SK-N-SH (cell line): ENCODE data around the gene LSG1. TPM values are rescaled to one million over a fixed set of nuclear protein-coding genes. Genes with fewer than 3 reads are reported as not detected.

Experiments
- CTCF ChIA-PET: fragments of 300-600, 350-600 bp; formaldehyde crosslinking; extraction: SDS; loops from one replicate; lab custom pipeline; 2021; lab: Yijun Ruan, JAX
- POLR2A ChIA-PET: fragments of 350-600 bp; sonication (Branson Sonifier 250); formaldehyde crosslinking; extraction: SDS; loops from one replicate; lab custom pipeline; 2020; ENCODE audit warnings: antibody characterized with exemption, inconsistent platforms; lab: Yijun Ruan, JAX
- DNase-seq: peaks from one replicate; pipeline ENCODE4 v3.0.0; 2012
- H2AFZ ChIP-seq: fragments of 200-600 bp; sonication (generic); 2 replicates; pipeline ENCODE4 v1.8.1; 2016; ENCODE audit warnings: antibody characterized with exemption, mild to moderate bottlenecking, low read depth
- H3F3A ChIP-seq: fragments of 200-600 bp; sonication (generic); replicated peaks from 2 replicates; pipeline ENCODE3; 2016; ENCODE audit warnings: antibody characterized with exemption, mild to moderate bottlenecking; ENCODE audit not compliant: insufficient read depth
- H3K27ac ChIP-seq, 2 experiments: fragments of 200-500 bp in 1 of 2; fragments of 200-600 bp in 1 of 2; sonication (Bioruptor generic) in 1 of 2; sonication (generic), shearing (Covaris generic) in 1 of 2; 2 replicates each; pipeline versions ENCODE4 v1.5.1 to v1.6.1; 2014 to 2016; ENCODE audit warnings: low read depth in 2 of 2, inconsistent platforms in 1 of 2, low read length in 1 of 2, mild to moderate bottlenecking in 1 of 2, mixed read lengths in 1 of 2
- H3K27me3 ChIP-seq: fragments of 200-600 bp; sonication (generic), shearing (Covaris generic); 2 replicates; pipeline ENCODE4 v1.6.1; 2016; ENCODE audit warnings: mixed run types; ENCODE audit not compliant: insufficient read depth
- H3K36me3 ChIP-seq, 2 experiments: fragments of 200-500 bp in 1 of 2; fragments of 200-600 bp in 1 of 2; sonication (Bioruptor generic) in 1 of 2; sonication (generic) in 1 of 2; replicated peaks in 1 of 2; 2 replicates each; pipeline versions ENCODE3 to v1.5.1; 2014 to 2016; ENCODE audit warnings: low read length in 1 of 2, mild to moderate bottlenecking in 1 of 2; ENCODE audit not compliant: insufficient read depth in 2 of 2, control insufficient read depth in 1 of 2
- H3K4me1 ChIP-seq, 2 experiments: fragments of 200-500 bp in 1 of 2; fragments of 200-600 bp in 1 of 2; sonication (Bioruptor generic) in 1 of 2; sonication (generic), shearing (Covaris generic) in 1 of 2; 2 replicates each; pipeline versions ENCODE4 v1.5.1 to v1.6.1; 2014 to 2016; ENCODE audit warnings: low read depth in 1 of 2, low read length in 1 of 2, mixed run types in 1 of 2; ENCODE audit not compliant: insufficient read depth in 2 of 2, control insufficient read depth in 1 of 2
- H3K4me2 ChIP-seq: fragments of 200-600 bp; sonication (generic), shearing (Covaris generic); 2 replicates; pipeline ENCODE4 v1.6.1; 2017; ENCODE audit warnings: mixed run types
- H3K4me3 ChIP-seq, 2 experiments: fragments of 200-500 bp in 1 of 2; fragments of 200-600 bp in 1 of 2; sonication (Bioruptor generic) in 1 of 2; sonication (generic), shearing (Covaris generic) in 1 of 2; 2 replicates each; pipeline versions ENCODE4 v1.5.1 to v1.8.1; 2014 to 2016; ENCODE audit warnings: low read depth in 2 of 2, inconsistent platforms in 1 of 2, low read length in 1 of 2, mild to moderate bottlenecking in 1 of 2, mixed read lengths in 1 of 2, moderate library complexity in 1 of 2
- H3K79me2 ChIP-seq: fragments of 200-600 bp; sonication (generic); 2 replicates; pipeline ENCODE4 v1.8.1; 2017; ENCODE audit warnings: mild to moderate bottlenecking; ENCODE audit not compliant: insufficient read depth
- H3K9ac ChIP-seq: fragments of 200-600 bp; sonication (generic); 2 replicates; pipeline ENCODE4 v1.6.1; 2017; ENCODE audit warnings: mixed run types
- H3K9me2 ChIP-seq: fragments of 200-600 bp; sonication (generic); 2 replicates; pipeline ENCODE4 v1.6.1; 2017; ENCODE audit warnings: mixed run types
- H3K9me3 ChIP-seq: fragments of 200-600 bp; sonication (generic); 2 replicates; pipeline ENCODE4 v1.6.1; 2017; ENCODE audit warnings: mixed run types, mild to moderate bottlenecking, moderate library complexity
- H4K20me1 ChIP-seq: fragments of 200-600 bp; sonication (generic); 2 replicates; pipeline ENCODE4 v1.6.1; 2017; ENCODE audit warnings: mild to moderate bottlenecking, mixed run types; ENCODE audit not compliant: insufficient read depth
- EZH2phosphoT487 ChIP-seq: fragments of 200-600 bp; sonication (generic); IDR thresholded peaks from 2 replicates; pipeline ENCODE4 v1.6.1; 2017; ENCODE audit warnings: low read depth, mixed run types, mild to moderate bottlenecking, antibody characterized with exemption, moderate library complexity, borderline replicate concordance
- FOSL2 ChIP-seq: IDR thresholded peaks from 2 replicates; pipeline ENCODE4 v1.4.0; 2012; ENCODE audit warnings: low read depth, mild to moderate bottlenecking, moderate library complexity, borderline replicate concordance
- FOXJ3 ChIP-seq: sonication (generic); formaldehyde crosslinking; IDR thresholded peaks from 2 replicates; pipeline ENCODE4 v1.5.1; 2020; ENCODE audit warnings: mild to moderate bottlenecking, missing genetic modification reagents
- GABPA ChIP-seq: IDR thresholded peaks from 2 replicates; pipeline ENCODE4 v1.4.0; 2012; ENCODE audit warnings: low read depth, mild to moderate bottlenecking
- GATA2 ChIP-seq: sonication (generic); formaldehyde crosslinking; IDR thresholded peaks from 2 replicates; pipeline ENCODE4 v1.5.0; 2020; ENCODE audit warnings: mild to moderate bottlenecking, missing genetic modification reagents
- JUND ChIP-seq: IDR thresholded peaks from 2 replicates; pipeline ENCODE4 v1.4.0; 2012
- MEF2A ChIP-seq: IDR thresholded peaks from 2 replicates; pipeline ENCODE4 v1.4.0; 2012; ENCODE audit warnings: low read depth, borderline replicate concordance
- NFIC ChIP-seq: IDR thresholded peaks from 2 replicates; pipeline ENCODE4 v1.4.0; 2012; ENCODE audit warnings: borderline replicate concordance
- POLR2AphosphoS5 ChIP-seq: IDR thresholded peaks from 2 replicates; pipeline ENCODE4 v1.6.1; 2012; ENCODE audit warnings: low read depth, low read length
- RAD21 ChIP-seq: IDR thresholded peaks from 2 replicates; pipeline ENCODE4 v1.6.1; 2012; ENCODE audit warnings: mild to moderate bottlenecking, low read length
- RXRA ChIP-seq: IDR thresholded peaks from 2 replicates; pipeline ENCODE4 v1.4.0; 2012; ENCODE audit warnings: low read depth, mild to moderate bottlenecking, borderline replicate concordance
- SMC3 ChIP-seq: IDR thresholded peaks from 2 replicates; pipeline ENCODE4 v1.6.1; 2012; ENCODE audit warnings: low read depth, low read length, improper control_type of control experiment
- TAF1 ChIP-seq: IDR thresholded peaks from 2 replicates; pipeline ENCODE4 v1.6.1; 2012; ENCODE audit warnings: low read depth, mild to moderate bottlenecking, low read length, moderate library complexity, borderline replicate concordance
- TCF12 ChIP-seq: IDR thresholded peaks from 2 replicates; pipeline ENCODE4 v1.4.0; 2012
- TEAD4 ChIP-seq: IDR thresholded peaks from 2 replicates; pipeline ENCODE4 v1.4.0; 2012; ENCODE audit warnings: mild to moderate bottlenecking, borderline replicate concordance; ENCODE audit not compliant: insufficient read depth
- WGBS: methylation state at CpG from one replicate; pipeline ENCODE4 v1.1.6; 2017; ENCODE audit warnings: low lambda C conversion rate; 5-methylcytosine and 5-hydroxymethylcytosine counted together
- polyA plus RNA-seq, 3 experiments: library from polyadenylated mRNA; depleted of rRNA; stranded (reverse); fragments of >200 nt; gene quantifications; 2 replicates each; pipeline ENCODE4 v1.2.3, GENCODE V29; 2012
- TF ChIP-seq, protein P1 (sequence below): IDR thresholded peaks from 2 replicates; pipeline ENCODE4; 2012
- TF ChIP-seq, protein P2 (sequence below): fragments of 150-350 bp; IDR thresholded peaks from 2 replicates; pipeline ENCODE4 v1.6.1; 2017; ENCODE audit warnings: antibody characterized with exemption, low read length, low read depth, borderline replicate concordance
- TF ChIP-seq, protein P3 (sequence below): IDR thresholded peaks from 2 replicates; pipeline ENCODE4 v1.6.1; 2012; ENCODE audit warnings: mild to moderate bottlenecking, low read depth, low read length, moderate library complexity

The LSG1 gene
- polyA plus RNA-seq, 1 of the 3 experiments (the other 2 are of a cell fraction) = 35.1 TPM

DNA sequence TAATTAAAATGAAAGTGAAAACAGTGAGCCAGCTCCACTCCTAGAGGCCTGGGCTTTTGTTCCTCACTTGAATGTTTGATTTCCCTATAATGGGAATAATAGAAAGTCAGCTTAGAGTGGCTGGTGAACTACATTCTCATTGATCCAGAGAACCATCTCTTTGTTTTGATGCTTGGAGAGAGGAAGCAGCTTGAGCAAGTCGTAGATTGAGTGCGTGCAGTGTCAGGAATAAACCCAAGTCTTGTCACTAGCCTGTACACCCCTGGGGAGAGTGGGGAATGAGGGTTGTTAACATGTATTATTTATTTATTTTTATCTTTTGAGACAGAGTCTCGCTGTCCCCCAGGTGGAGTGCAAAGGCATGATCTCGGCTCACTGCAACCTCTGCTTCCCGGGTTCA lies 885 bp upstream of the LSG1 start:
- Histone ChIP-seq H3K27ac (peak overlapping the region; percentile 83 to 92), H3K9me3 (no peaks in the 10 kb centered on the region), H3F3A (no peaks in the 10 kb centered on the region), H3K27me3 (no peaks in the 10 kb centered on the region), H3K36me3 (peaks cover 14 to 16% of the 10 kb centered on the region in 2 experiments), H3K4me3 (peak overlapping the region; percentile 94 to 95), H3K9ac (peak overlapping the region; percentile 78), H3K9me2 (no peaks in the 10 kb centered on the region), H3K4me1 (peaks cover 10 to 12% of the 10 kb centered on the region in 2 experiments; a peak in 3 of 4 replicates), H4K20me1 (peaks cover 15% of the 10 kb centered on the region), H2AFZ (peak overlapping the region; percentile 69), H3K79me2 (peaks cover 41% of the 10 kb centered on the region), H3K4me2 (peak overlapping the region; percentile 73)
- 31% methylated on average over 5 of the region's 5 CpGs for WGBS
- no peak for DNase-seq
- POLR2A ChIA-PET = interaction anchor here (1.2 to 2.4 kb wide), 4 partner anchors 10 to 597 kb away, joined by 4 to 12 read pairs (median 6); partner anchors contain the start of genes FAM43A and TMEM44
- CTCF ChIA-PET = interaction anchor here (0.7 to 5.9 kb wide), 22 partner anchors 10 to 768 kb away, joined by 3 to 69 read pairs (median 6); partner anchors contain the start of genes TMEM44 and XXYLT1
- TF ChIP-seq RAD21 (no peak), GATA2 (CRISPR knock-in tag) (no peak), TEAD4 (no peak), RXRA (no peak), FOXJ3 (CRISPR knock-in tag) (no peak), TCF12 (no peak), JUND (no peak), MEF2A (no peak), SMC3 (no peak), NFIC (no peak), POLR2AphosphoS5 (no peak), TAF1 (no peak), GABPA (no peak), EZH2phosphoT487 (no peak), FOSL2 (no peak)
- TF ChIP-seq, protein P1, sequence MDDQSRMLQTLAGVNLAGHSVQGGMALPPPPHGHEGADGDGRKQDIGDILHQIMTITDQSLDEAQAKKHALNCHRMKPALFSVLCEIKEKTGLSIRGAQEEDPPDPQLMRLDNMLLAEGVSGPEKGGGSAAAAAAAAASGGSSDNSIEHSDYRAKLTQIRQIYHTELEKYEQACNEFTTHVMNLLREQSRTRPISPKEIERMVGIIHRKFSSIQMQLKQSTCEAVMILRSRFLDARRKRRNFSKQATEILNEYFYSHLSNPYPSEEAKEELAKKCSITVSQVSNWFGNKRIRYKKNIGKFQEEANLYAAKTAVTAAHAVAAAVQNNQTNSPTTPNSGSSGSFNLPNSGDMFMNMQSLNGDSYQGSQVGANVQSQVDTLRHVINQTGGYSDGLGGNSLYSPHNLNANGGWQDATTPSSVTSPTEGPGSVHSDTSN = no peak
- TF ChIP-seq, protein P2, sequence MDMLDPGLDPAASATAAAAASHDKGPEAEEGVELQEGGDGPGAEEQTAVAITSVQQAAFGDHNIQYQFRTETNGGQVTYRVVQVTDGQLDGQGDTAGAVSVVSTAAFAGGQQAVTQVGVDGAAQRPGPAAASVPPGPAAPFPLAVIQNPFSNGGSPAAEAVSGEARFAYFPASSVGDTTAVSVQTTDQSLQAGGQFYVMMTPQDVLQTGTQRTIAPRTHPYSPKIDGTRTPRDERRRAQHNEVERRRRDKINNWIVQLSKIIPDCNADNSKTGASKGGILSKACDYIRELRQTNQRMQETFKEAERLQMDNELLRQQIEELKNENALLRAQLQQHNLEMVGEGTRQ = no peak
- TF ChIP-seq, protein P3, sequence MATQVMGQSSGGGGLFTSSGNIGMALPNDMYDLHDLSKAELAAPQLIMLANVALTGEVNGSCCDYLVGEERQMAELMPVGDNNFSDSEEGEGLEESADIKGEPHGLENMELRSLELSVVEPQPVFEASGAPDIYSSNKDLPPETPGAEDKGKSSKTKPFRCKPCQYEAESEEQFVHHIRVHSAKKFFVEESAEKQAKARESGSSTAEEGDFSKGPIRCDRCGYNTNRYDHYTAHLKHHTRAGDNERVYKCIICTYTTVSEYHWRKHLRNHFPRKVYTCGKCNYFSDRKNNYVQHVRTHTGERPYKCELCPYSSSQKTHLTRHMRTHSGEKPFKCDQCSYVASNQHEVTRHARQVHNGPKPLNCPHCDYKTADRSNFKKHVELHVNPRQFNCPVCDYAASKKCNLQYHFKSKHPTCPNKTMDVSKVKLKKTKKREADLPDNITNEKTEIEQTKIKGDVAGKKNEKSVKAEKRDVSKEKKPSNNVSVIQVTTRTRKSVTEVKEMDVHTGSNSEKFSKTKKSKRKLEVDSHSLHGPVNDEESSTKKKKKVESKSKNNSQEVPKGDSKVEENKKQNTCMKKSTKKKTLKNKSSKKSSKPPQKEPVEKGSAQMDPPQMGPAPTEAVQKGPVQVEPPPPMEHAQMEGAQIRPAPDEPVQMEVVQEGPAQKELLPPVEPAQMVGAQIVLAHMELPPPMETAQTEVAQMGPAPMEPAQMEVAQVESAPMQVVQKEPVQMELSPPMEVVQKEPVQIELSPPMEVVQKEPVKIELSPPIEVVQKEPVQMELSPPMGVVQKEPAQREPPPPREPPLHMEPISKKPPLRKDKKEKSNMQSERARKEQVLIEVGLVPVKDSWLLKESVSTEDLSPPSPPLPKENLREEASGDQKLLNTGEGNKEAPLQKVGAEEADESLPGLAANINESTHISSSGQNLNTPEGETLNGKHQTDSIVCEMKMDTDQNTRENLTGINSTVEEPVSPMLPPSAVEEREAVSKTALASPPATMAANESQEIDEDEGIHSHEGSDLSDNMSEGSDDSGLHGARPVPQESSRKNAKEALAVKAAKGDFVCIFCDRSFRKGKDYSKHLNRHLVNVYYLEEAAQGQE = no peak
